Hematopoietic multipotent progenitor cell treated with erythropoietin and hydrocortisone succinate and interleukin-3 and kit ligand, for 17 days (in vitro differentiated cells): ENCODE measurements around the gene RANBP10.
"Not testable (repeated sequence)": the region's sequence is repeated elsewhere in the genome, so short reads cannot be mapped to it uniquely, and the experiment has no call there.

Experiments used
- DNase-seq: peaks from one replicate; pipeline ENCODE4 v3.0.0-alpha.2; 2015; ENCODE audit warnings: low spot score

RANBP10 gene

DNA sequence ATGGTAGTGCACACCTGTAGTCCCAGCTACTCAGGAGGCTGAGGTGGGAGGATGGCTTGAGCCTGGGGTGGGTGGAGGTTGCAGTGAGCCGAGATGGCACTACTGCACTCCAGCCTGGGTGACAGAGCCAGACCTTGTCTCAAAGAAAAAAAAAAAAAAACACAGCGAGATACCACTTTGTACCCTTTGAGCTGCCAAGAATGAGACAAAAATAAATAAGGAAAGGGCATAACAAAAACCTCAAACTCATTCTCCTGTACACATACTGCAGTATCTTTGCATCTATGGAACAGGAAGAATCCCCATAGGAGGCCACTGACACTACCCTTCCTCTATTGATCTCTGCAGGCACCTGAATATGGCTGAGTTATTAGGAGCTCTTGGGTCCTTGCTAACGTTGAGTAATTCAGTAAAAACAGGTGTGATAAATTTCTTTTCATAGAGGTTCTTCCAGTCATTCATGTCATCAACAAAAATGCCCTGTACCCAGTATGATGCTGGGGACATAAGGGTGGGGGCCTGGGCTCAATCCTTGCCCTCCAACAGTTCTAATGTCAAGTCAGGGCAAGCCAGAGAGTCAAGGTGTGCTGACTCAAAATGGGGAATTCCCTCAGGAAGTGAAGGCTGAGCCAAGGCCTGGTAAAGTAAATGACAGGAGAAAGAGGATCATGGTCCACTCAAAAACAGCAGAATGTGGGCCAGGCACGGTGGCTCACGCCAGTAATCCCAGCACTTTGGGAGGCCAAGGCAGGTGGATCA, 26.9 kb downstream of the RANBP10 start:
- peak; percentile 39 for DNase-seq

DNA sequence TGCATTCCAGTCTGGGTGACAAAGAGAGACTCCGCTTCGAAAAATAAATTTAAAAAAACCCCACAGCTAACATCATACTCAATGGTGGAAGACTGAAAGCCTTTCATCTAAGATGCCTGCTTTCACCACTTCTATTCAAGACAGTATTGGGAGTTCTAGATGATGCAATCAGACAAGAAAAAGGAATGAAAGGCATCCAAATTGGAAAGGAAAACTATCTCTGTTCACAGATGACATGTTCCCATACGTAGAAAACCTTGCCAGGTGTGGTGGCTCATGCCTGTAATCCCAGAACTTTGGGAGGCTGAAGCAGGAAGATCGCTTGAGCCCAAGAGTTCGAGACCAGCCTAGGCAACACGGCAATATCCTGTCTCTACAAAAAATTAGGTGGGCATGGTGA, 31.1 kb downstream of the RANBP10 start:
- no peak for DNase-seq

DNA sequence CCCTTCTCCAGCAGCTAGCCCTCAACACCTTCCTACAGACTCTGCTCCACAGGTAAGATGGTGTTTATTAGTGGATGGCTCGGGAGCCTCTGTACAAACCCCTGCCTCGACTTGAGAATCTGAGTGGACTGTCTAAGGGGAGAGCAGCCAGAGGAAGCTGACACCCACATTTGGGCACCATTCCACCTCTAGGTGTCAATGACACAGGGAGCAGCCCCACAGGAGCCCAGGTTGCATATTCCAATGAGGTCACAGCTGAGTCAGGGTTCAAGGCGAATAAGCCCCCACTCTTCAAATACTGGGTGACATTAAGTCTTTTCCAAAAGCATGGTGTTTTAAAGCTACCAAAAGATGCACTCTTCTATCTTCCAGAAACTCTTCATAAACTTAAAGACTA, 31.9 kb downstream of the RANBP10 start:
- no peak for DNase-seq

DNA sequence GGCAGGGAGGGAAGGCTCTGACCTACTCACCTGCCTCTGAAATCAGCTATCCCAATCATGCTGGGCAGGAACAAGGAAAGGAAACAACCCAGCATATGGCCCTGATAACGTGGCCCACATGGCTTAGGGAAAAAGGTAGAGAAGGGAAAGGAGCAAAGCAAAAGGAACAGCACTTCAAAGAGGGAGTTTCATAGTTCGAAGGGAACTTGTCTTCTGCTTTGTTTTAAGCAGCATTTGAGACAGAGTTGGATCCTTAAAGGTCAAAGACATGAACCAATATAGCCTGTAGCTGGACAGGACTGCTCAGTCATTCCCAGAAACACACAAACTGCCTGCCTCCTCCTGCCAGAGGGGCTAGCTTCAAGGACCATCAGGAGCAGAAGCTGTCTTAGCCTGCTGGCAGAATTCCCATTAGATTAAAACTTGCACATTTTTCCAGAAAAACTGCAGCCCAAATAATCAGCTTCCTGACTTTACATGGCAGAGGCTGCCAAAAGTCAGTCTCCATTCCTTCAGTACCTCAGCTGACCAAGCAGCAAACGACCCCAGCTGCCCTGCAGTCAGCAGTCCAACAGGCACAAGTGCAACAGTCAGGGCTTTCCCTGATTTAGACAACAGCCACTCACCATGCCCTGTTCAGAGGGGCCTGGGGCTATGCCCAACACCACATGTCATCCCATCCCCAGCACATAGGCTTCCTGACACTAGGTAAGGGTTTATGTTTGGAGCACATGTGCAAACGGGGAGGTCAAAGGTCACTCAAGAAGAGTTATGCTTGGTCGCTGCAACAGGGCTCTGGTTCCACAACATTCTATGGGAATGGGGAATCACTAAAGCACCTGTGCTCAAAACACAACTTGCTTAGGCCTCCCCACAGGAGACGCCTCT, 32.5 kb downstream of the RANBP10 start:
- DNase-seq, result no peak

DNA sequence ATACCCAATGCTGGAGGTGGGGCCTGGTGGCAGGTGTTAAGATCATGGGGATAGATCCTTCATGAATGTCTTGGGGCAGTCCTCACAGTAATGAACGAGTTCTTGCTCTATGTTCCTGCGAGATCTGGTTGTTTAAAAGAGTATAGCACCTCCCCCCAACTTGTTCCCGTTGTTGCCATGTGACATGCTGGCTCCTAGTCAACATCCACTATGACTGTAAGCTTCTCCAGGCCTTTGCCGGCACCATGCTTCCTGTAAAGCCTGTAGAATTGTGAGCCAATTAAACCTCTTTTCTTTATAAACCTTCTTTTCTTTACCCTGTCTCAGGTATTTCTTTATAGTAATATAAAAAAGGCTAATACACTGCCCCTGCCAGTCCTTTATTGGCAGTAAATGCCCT, 33.3 kb downstream of the RANBP10 start:
- no peak for DNase-seq

DNA sequence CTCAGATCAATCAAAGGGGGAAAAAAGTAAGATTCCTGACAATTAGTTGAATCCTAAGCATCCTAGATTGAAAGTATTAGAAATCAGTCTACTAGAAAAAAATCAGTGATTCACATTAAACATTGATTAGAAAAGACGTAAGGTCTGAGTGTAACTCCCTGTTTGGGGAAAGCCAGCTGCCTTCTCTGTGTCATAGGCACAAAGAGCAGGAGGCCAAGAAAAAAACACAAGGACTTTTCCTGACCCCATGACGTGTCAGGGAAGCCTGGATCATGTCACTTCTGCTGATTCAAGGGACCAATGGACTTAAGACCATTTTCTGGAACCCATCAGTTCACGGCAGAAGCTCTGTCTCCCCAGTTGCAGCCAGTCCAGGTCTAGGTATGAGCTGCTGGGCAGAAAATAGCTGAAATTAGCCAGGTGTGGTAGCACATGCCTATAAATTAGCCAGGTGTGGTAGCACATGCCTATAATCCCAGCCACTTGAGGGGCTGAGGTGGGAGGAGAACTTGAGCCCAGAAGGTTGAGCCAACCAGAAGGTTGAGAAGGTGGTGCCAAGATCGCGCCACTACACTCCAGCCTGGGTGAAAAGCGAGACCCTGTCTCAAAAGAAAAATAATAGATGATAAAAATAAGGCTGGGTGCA, 35.9 kb downstream of the RANBP10 start:
- no peak for DNase-seq

DNA sequence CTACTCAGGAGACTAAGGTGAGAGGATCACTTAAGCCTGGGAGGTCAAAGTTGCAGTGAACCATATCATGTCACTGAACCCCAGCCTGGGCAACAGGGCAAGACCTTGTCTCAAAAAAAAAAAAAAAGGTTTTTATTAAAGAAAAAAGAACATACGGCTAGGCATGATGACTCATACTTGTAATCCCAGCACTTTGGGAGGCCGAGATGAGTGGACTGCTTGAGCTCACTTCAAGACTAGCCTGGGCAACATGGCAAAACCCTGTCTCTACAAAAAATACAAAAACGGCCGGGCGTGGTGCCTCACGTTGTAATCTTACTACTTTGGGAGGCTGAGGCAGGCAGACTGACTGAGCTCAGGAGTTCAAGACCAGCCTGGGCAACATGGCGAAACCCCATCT, 38.4 kb downstream of the RANBP10 start:
- DNase-seq, result no peak

DNA sequence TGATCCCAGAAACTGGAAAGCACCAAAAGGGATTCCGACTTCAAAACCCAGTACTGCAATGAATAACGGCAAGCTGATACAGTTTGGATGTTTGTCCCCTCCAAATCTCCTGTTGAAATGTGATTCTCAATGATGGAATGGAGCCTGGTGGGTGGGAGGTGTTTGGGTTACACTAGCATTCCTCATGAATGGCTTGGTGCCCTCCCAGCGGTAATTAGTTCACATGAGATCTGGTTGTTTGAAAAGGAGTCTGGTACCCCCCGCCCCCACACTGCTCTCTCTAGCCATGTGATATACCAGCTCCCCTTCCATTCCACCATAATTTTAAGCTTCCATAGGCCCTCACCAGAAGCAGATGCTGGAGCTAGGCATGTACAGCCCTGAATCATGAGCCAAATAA, 40.1 kb downstream of the RANBP10 start:
- no peak for DNase-seq

DNA sequence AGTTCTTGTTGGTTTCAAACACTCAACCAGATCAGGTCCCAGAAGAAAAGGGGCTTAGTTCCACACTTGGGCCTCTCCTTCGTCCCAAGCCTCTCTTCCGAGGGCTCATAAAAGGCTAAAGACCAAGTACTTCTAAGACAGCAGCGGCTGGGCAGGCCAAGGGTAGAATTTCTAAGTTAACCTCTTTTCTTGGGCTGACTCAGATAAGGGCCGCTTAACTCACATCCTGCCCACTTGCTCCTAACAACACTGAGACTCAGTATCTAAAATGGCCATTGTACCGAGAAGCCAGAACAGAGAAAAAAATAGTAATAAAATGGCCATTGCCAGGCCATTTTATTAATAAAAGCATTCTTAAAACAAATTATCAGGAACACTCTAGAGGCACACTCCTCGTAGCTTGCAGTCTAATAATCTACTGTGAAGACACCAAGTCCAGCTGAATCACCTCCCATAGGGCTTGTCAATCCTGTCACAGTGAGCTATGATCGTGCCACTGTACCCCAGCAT, 42.1 kb downstream of the RANBP10 start:
- DNase-seq, result peak; percentile 57

DNA sequence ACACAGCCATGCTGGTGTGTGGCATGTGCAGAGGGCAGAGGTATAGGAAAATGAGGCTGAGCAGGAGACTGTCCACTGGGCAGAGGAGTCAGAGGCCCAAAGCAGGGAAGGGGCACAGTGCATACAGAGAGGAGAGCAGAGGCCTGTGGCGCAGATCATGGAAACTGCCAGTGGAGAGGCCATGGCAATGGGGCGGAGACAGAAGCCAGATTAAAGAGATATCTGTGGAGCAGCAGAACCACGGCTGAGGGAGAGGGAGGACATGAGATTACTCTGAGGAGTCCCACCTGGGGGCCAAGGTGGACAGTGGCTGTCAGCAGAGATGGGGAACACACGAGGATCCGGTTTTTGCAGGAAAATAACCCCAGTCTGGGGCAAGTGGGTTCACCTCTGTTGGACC, 43.3 kb downstream of the RANBP10 start:
- DNase-seq, result peak; percentile 66

DNA sequence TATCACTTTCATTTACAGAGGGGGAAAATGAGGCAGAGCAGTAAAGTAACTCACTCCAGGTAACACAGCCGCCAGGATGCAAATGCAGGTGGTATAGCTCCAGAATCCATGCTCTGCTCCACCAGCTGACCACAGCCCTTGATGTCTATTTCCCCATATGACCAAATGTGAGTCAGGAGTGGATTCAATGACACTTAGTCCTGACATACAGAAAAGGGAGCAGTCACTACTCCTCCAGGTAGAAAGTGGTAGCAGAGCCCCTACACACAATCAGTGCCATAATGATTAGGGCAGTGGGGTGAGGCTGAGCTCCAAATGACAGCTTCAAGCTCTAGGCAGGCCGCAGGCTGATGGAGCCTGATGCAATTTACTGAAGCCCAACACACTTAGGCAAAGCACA, 44.0 kb downstream of the RANBP10 start:
- DNase-seq, result no peak

DNA sequence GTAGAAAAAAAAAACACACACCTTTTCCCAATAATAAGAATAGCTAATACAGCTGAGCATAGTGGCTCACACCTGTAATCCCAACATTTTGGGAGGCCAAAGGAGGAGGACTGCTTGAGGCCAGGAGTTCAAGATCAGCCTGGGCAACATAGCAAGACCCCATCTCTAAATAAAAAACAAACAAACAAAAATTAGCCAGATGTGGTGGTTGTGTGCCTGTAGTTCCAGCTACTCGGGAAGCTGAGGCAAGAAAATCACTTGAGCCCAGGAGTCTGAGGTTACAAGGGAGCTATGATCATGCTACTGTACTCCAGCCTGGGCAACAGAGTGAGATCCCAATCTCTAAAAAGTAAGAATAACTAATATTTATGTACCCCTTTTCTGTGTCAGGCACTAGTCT, 44.4 kb downstream of the RANBP10 start:
- DNase-seq, result no peak

DNA sequence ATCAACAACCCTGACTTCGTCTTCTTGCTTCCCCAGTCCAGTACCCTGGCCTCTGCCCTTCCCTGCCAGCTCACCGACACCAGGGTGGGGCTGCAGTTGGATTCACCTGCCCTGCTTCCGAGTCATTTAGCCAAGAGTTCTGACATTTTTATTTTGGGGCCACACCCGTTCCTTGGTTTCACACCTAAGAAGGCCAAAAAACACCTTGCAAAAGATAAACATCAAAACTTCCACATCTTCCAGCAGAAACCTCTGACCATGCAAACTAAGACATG, 45.5 kb downstream of the RANBP10 start:
- no peak for DNase-seq

DNA sequence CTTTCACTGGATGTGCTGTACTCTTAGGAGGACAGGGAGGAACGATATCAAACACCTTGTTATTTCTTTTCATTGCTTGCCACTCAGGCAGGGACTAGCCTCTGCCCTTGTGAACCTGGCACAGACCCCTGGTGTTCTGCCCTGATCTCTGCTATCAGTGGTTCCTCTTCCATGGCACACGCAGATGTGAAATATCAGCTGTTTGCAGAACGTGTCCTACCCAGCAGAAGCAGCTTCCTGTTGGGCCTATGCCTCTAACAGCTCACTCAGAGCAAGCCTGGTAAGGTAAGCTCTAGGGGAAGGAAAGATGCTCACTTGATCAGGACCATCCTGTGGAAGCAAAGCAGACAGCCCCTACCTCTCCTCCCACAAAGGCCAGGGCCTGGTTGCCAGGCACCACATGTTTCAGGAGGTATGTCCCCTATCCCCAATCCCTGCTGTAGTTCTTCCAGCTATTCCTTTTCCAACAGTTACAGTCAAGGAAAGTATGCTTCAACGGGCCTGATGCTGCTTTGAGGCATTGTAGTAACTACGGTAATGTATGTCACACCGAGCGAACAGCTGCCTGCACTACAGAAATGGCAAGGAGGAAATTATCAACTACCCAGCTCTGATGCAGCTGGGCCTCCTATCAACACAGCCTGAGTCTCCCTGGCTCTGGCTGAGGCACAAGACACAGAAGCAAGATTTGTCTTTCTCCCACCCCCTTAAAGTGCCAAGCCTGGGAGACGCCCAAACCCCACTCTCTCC, 46.0 kb downstream of the RANBP10 start:
- DNase-seq, result peak; percentile 84

DNA sequence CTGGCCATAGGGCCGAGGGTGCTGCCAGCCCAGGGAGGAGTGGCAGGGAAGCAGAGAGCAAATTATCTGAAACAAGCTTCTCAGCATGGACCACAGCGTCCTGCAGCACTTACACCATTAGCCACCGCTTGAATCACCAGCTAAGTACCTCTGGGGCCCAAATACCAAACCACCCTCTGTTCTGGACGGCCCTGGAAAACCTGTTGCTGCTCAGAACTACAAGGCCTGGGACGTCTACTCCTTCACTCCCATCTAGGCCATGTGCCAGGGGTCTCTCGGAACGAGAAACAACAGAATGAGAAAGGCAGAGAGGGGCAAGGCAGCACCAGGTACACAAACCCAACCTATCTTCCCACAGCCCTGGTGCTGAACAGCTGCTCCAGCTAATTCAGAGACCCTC, 47.4 kb downstream of the RANBP10 start:
- no peak for DNase-seq

DNA sequence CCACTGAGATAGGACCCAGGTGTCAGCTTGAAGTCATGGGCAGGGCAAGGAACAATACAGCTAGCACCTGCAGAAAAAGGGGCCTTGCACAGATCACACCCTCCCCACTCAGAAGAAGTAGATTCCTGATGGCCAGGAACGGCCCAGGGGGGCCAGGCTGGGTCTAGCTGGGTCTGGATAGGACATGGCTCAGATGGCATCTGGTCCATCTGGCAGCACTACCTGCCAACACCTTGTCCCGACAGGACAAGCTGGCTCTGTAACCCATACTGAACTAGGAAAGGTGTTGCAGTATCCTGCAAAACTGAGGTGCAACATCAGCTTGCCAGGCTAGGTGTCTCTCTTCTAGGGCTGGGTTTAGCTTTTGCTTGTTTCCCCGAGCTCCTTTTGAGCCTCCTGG, 48.4 kb downstream of the RANBP10 start:
- no peak for DNase-seq

DNA sequence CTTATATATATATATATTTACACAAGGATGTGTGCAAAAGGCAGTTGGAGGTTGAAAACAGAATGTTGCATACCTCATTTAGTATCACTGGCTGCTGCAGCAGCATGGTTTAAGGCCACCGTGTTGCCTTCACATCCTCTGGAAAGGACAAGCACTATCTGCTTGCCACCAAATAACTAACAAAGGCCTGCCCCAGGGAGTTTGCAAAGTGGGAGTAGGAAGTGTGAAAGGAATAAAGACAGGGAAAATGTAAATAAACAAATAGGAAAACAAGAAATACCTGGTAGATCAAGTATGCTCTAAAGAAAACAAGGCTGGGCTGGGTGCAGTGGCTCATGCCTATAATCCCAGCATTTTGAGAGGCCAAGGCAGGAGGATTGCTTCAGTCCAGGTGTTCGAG, 53.7 kb downstream of the RANBP10 start:
- DNase-seq, result no peak

DNA sequence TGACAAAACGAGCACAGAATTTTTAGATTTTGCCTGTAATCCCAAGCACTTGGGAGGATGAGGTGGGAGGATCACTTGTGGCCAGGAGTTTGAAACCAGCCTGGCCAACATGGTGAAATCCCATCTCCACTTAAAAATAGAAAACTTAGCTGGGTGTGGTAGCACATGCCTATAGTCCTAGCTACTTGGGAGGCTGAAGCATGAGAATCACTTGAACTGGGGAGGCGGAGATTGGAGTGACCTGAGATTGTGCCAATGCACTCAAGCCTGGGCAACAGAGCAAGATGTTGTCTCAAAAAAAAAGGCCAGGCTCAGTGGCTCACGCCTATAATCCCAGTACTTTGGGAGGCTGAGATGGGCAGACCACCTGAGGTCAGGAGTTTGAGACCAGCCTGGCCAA, 55.0 kb downstream of the RANBP10 start:
- DNase-seq, result not testable (repeated sequence)

DNA sequence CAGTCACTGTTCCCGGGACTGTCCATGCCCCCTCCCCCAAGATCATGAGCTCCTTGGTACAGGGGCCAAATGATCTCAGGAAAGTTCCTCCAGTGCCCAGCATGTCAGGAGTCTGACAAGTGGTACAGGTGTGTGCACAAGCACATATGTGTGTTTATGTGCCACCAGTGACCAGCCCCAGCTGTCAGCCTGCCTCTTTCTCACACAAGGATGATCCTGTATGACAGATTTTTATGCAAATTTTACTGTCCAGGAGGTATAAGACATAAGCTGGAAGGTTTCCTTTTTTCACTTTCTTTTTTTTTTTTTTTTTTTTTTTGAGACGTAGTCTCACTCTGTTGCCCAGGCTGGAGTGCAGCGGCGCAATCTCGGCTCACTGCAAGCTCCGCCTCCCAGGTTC, 55.9 kb downstream of the RANBP10 start:
- no peak for DNase-seq

DNA sequence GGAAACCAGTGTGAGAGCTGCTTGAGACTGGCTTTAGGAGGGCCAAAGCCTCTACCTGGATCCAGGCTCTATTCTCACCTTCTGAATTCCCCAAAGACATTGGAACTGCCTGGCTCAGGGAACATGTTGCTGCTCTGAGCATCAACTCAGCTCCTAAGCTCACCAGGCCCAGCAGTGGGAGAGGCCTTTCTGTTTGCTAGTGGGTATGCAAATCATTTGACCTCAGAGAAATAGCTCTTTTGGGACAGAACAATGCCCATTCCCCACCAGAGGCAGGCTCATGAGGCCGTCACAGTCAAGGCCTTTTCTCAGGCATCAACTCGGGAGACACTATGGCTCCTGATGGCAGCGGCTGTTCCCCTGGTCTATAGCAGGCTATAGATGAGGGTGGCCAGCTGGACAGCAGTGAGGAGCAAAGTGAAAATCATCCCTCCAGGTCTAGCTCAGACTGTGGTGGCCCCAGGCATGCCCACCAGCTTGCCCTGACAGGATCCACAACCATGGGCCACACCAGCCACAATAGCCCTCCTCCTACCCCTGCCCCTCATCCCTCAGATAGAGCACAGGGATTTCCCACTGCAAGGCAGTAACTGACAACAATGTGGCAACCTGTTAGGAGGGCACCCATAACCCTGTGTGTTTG, 56.8 kb downstream of the RANBP10 start:
- no peak for DNase-seq

DNA sequence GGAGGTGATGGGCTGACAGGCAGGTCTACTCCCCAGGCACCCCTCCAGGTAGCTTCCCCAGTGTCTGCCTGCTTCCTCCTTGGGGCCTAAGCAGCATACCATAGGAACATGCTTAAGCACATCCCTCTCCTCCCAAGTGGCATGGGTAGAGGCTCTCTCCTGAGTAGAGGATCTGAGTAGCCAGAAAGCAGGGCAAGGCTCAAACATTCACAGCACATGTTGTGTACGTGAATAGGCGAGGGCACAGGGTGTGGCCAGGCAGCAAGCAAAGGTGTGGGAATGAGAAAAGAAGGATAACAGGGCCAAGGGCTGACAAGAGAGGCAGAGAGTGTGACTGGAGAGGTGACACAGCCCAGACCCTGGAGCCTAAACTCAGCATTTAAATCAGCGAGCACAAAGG, 57.5 kb downstream of the RANBP10 start:
- peak; percentile 59 for DNase-seq

DNA sequence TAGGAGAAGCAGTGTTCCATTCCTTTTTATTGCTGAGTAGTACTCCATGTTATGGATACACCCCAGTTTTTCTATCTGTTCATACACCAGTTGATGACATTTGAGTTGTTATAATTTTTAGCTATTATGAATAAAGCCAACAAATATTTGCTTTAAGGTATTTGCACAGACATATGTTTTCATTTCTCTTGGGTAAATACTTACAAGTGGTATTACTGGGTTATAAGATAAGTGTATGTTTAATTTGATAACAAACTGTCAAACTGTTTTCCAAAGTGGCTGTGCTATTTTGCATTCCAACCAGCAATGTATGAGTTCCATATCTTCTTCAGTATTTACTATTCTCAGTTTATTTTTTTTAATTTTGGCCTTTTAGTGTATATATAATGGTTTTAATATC, 59.5 kb downstream of the RANBP10 start:
- DNase-seq, result peak; percentile 73
